Lung (tissue), 12 donors: ENCODE results near the gene SMURF1. TPM values are rescaled to one million over a fixed set of nuclear protein-coding genes. Genes with fewer than 3 reads are reported as not detected.

Experiments
- ATAC-seq: fragments of 200-7000 bp; cut with Tn5 transposase; one replicate; pipeline ENCODE4 v1.9.1; 2020; ENCODE audit warnings: moderate number of reproducible peaks; ENCODE audit not compliant: insufficient read depth, low FRiP score
- DNase-seq, 3 donors: peaks; one replicate each; pipeline ENCODE4 v3.0.0-alpha.2; 2013 to 2017
- H3K27ac ChIP-seq, 2 donors: one replicate each; pipeline ENCODE4 v1.5.1; 2013; ENCODE audit warnings: mild to moderate bottlenecking in 2 of 2, moderate library complexity in 2 of 2, control low read depth in 1 of 2, inconsistent platforms in 1 of 2, low read depth in 1 of 2, low read length in 1 of 2
- H3K27me3 ChIP-seq, 3 donors: one replicate each; pipeline ENCODE4 v1.5.1; 2013; ENCODE audit warnings: low read length in 2 of 3; ENCODE audit not compliant: control insufficient read depth in 3 of 3, insufficient read depth in 3 of 3
- H3K36me3 ChIP-seq, 4 donors: one replicate each; pipeline ENCODE4 v1.5.1; 2013; ENCODE audit warnings: low read length in 4 of 4, mild to moderate bottlenecking in 1 of 4, moderate library complexity in 1 of 4; ENCODE audit not compliant: control insufficient read depth in 4 of 4, insufficient read depth in 4 of 4
- H3K4me1 ChIP-seq, 5 donors: one replicate each; pipeline ENCODE4 v1.5.1; 2013; ENCODE audit warnings: low read length in 5 of 5, mild to moderate bottlenecking in 2 of 5, moderate library complexity in 1 of 5; ENCODE audit not compliant: control insufficient read depth in 5 of 5, insufficient read depth in 5 of 5
- H3K4me3 ChIP-seq: one replicate; pipeline ENCODE4 v1.5.1; 2013; ENCODE audit warnings: mild to moderate bottlenecking, control low read depth, moderate library complexity
- H3K9ac ChIP-seq, 2 donors: one replicate each; pipeline ENCODE4 v1.5.1; 2013; ENCODE audit warnings: low read length in 2 of 2, control low read depth in 1 of 2; ENCODE audit not compliant: insufficient read depth in 1 of 2
- H3K9me3 ChIP-seq, 4 donors: one replicate each; pipeline ENCODE4 v1.5.1; 2013; ENCODE audit warnings: low read length in 3 of 4, mild to moderate bottlenecking in 1 of 4, moderate library complexity in 1 of 4; ENCODE audit not compliant: control insufficient read depth in 4 of 4, insufficient read depth in 3 of 4
- WGBS, 2 donors: extraction: QIAGEN DNeasy Blood & Tissue Kit; methylation state at CpG; one replicate each; pipeline ENCODE4 v1.1.7; 2013; 5-methylcytosine and 5-hydroxymethylcytosine counted together
- polyA plus RNA-seq, 2 donors: library from polyadenylated mRNA; stranded (reverse); fragments of 200-250 nt; gene quantifications; one replicate each; pipeline ENCODE4 v1.2.1, GENCODE V29; 2013
- total RNA-seq, 2 donors: library from RNA; depleted of rRNA in 1 of 2; stranded (reverse); fragments of >200 nt in 1 of 2; gene quantifications; one replicate each; pipeline ENCODE4 v1.2.1, GENCODE V29; 2014 to 2021
- TF ChIP-seq, protein P1 (sequence below): IDR thresholded peaks from 2 replicates; pipeline ENCODE4 v1.5.1; 2012; ENCODE audit warnings: mild to moderate bottlenecking; ENCODE audit errors: control extremely low read depth, extremely low read depth
- donor health status: control.
- donor health status: control.
- donor health status: Bipolar disorder and iron deficiency.
- donor health status: healthy.
- donor health status: DM: yes; HTN: yes; CAD: no.

The SMURF1 gene
- total and polyA plus RNA-seq, 4 donors: 9.0 to 36.4 (median 21.5) TPM

DNA sequence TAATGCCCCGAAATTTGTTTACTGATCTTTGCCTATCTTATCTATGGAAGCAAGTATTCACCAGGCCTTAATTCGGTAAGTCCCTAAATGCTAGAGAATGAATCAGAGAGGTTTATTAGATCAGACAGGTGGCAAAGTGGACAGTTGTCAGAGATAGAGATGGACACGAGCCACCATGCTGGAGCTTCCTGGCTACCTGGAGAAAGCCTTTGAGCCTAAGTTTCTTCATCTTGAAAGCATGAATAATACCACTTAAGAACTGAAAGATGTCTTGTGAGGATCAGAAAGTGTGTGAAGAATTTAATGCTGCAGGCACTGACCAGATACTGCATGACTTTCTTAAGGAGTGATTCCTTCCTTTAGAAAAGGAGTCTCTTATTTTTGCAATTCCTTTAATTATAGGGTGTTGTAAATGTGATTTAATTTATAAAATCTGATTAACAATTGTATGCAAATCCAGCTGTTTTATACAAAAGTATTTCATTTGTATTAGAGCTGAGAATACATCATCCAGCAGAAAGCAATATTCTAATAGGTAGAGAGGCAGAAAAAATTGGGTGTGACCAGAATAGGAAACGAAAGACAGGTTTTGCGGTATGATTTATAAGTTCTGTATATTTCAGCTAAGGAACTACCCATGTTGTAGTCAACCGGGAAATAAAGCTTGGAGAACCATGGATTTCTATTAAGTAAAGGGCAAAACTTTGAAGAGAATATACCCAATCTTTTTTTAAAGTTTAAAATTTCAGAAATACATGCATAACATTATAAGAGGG lies 82.7 kb downstream of the SMURF1 start:
- TF ChIP-seq, protein P1, sequence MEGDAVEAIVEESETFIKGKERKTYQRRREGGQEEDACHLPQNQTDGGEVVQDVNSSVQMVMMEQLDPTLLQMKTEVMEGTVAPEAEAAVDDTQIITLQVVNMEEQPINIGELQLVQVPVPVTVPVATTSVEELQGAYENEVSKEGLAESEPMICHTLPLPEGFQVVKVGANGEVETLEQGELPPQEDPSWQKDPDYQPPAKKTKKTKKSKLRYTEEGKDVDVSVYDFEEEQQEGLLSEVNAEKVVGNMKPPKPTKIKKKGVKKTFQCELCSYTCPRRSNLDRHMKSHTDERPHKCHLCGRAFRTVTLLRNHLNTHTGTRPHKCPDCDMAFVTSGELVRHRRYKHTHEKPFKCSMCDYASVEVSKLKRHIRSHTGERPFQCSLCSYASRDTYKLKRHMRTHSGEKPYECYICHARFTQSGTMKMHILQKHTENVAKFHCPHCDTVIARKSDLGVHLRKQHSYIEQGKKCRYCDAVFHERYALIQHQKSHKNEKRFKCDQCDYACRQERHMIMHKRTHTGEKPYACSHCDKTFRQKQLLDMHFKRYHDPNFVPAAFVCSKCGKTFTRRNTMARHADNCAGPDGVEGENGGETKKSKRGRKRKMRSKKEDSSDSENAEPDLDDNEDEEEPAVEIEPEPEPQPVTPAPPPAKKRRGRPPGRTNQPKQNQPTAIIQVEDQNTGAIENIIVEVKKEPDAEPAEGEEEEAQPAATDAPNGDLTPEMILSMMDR: no peak
- Histone ChIP-seq H3K9me3 (no peaks in the 10 kb centered on the region), H3K4me1 (no peaks in the 10 kb centered on the region), H3K27me3 (no peaks in the 10 kb centered on the region), H3K9ac (no peak overlapping the region), H3K36me3 (peaks cover 5 to 11% (median 6%) of the 10 kb centered on the region in 4 donors), H3K4me3 (no peak overlapping the region), H3K27ac (no peak overlapping the region)
- ATAC-seq (no peak), DNase-seq (no peak)
- 63 to 68% methylated on average over 6 of the region's 6 CpGs for WGBS, 2 donors

DNA sequence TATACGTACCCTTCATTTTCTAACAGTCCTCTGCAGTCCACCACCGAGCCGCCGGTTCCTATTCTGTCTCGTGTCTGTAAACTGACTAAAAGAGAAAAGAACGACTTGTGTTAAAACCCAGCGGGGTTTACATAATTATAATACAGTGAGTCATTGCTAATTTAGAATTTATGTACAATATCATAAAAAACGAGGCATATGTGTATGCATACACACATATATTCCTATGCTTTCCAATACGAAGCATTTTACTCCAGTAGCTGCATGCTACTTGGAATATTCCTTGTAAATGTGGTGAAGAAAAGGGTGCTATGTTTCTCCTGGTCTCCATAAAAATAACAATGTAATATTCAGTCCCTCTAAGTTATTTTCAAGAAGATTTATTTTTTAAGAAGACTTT lies 89.1 kb downstream of the SMURF1 start:
- H3K9me3 ChIP-seq: no peaks in the 10 kb centered on the region
- ATAC-seq: no peak
- peaks cover 28 to 37% (median 30%) of the 10 kb centered on the region in 4 donors for H3K36me3 ChIP-seq
- no peaks in the 10 kb centered on the region for H3K4me1 ChIP-seq
- 95 to 99% methylated on average over 9 of the region's 9 CpGs for WGBS, 2 donors
- DNase-seq: no peak
- H3K4me3 ChIP-seq: no peak overlapping the region
- H3K27me3 ChIP-seq: no peaks in the 10 kb centered on the region
- TF ChIP-seq, protein P1: no peak
- H3K27ac ChIP-seq: no peak overlapping the region
- H3K9ac ChIP-seq: no peak overlapping the region

DNA sequence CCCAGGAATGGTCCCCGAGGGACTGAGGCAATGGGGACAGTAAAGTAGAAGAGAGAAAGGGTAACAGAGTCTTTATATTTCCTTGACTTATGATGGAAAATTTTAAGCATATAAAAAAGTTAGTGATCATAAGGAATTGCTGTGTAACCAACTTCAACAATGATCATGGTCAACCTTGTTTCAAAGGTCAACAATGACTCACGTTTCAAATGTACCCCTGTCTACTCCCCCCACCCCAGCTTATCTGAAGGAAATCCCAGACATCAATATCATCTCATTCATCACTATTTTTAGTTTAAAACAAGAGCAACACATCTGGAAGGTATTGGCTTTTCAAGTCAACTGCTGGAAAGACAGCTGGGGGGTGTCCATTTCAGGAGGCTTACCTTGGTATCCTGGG lies 92.9 kb downstream of the SMURF1 start:
- TF ChIP-seq, protein P1: no peak
- no peaks in the 10 kb centered on the region for H3K9me3 ChIP-seq
- no peak overlapping the region for H3K9ac ChIP-seq
- H3K36me3 ChIP-seq: peaks cover 32 to 46% (median 38%) of the 10 kb centered on the region in 4 donors
- no peak for ATAC-seq
- H3K4me3 ChIP-seq: no peak overlapping the region
- H3K27me3 ChIP-seq: no peaks in the 10 kb centered on the region
- 73 to 88% methylated on average over 2 of the region's 2 CpGs for WGBS, 2 donors
- H3K4me1 ChIP-seq: no peaks in the 10 kb centered on the region
- H3K27ac ChIP-seq: no peak overlapping the region
- DNase-seq: no peak
